Skin epidermis (tissue), 12 donors: ENCODE measurements around the gene PIEZO2.
"Not testable (repeated sequence)": the region's sequence is repeated elsewhere in the genome, so short reads cannot be mapped to it uniquely, and the experiment has no call there.

Experiments used
- H3K27ac ChIP-seq, 21 experiments: fragments of 200-600 bp; sonication (generic) in 11 of 21; one replicate each; pipeline ENCODE4 v1.5.0; 2020; ENCODE audit warnings: mild to moderate bottlenecking in 3 of 21, inconsistent platforms in 2 of 21, moderate library complexity in 2 of 21
- H3K4me3 ChIP-seq, 7 experiments: fragments of 200-600 bp; sonication (generic) in 2 of 7; one replicate each; pipeline ENCODE4 v1.5.0; 2020; ENCODE audit warnings: inconsistent platforms in 2 of 7, mild to moderate bottlenecking in 2 of 7, moderate library complexity in 1 of 7

The PIEZO2 gene

DNA sequence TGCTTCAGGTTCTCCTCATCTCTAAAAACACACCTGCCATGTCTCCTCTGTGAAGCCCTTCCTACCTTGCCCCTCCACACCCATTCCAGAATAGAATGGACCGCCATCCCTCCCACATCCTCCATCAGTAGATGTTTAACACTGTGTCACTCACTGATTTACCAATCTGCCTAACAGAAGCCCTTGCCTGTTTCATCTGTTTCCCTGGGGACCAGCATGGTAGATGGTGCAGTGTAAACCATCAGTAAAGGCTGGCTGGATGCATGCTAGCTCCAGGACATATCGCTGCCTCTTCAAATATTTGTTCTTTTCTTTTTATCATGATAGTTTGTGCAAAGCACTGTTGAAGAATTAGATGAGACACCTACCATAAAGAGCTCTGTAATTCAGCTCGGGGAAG lies 271.4 kb downstream of the PIEZO2 start:
- H3K4me3 ChIP-seq, result no peak overlapping the region
- no peak overlapping the region for H3K27ac ChIP-seq

DNA sequence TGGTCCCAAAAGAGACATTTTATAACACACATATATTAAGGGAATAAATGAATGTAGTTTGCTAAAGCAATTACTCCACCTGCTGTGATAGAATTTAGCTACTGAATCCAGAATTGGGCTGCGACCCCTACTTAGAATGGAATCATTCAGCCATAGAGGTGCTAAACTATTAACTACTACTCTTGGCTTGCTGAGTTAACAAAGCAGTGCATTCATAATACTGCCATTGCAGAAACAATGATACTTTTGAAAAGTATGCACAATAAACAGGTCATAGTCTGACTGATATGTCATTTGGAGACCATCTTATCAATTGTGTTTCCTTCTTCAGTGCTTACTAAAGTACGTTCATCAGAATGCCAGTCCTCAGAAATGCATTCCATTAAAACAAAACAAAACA lies 273.6 kb downstream of the PIEZO2 start:
- no peak overlapping the region for H3K27ac ChIP-seq
- H3K4me3 ChIP-seq, result no peak overlapping the region

DNA sequence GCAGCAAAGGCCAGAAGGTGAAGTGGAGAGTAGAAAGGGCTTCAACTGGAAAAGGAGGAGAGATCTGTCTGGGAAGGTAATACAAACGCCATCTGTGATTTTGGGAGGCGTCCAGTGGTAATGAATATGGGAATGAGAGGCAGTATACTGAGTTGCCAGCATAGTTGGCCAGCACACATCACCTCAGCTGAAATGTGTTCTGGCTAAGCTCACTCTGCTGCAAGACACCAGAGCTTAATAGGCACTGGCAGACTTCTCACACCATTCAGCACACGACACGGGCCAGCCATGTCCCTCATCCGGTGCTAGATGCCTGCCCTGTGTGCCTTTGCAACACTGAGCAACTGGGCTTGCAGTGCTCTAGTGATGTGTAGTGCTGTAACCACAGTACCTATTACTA lies 277.1 kb downstream of the PIEZO2 start:
- no peak overlapping the region for H3K27ac ChIP-seq
- no peak overlapping the region for H3K4me3 ChIP-seq

GRCh38 chr18:10864722-10865121 lies 284.6 kb downstream of the PIEZO2 start:
- no peak overlapping the region for H3K4me3 ChIP-seq
- no peak overlapping the region for H3K27ac ChIP-seq

- no peak overlapping the region for H3K27ac ChIP-seq
- no peak overlapping the region for H3K4me3 ChIP-seq
Measured at GRCh38 chr18:10863026-10863425, 286.3 kb downstream of the PIEZO2 start.

GRCh38 chr18:10860928-10861327 lies 288.4 kb downstream of the PIEZO2 start:
- no peak overlapping the region for H3K27ac ChIP-seq
- H3K4me3 ChIP-seq, result no peak overlapping the region

GRCh38 chr18:10860382-10860781 lies 289.0 kb downstream of the PIEZO2 start:
- Histone ChIP-seq H3K4me3 (no peak overlapping the region), H3K27ac (no peak overlapping the region)

- H3K4me3 ChIP-seq, result no peak overlapping the region
- no peak overlapping the region for H3K27ac ChIP-seq
Measured at GRCh38 chr18:10858477-10858876, 290.9 kb downstream of the PIEZO2 start.

DNA sequence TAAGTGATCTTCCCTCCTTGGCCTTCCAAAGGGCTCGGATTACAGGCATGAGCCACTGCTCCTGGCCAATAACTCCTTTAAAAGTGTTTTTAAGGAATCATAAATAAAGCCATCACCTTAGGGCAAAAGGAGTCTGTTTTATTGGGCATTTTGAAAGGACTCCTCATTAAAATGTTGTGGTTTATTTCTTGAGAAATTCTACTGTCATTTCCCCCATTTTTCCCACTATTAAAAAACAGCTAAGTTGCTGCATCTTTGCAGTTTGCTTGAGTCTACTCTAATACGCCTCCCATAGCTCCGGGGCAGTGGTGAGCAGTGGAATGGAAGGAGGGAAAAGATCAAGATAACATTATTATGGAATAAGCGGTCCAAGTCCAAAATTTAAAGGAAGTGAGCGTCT lies 293.2 kb downstream of the PIEZO2 start:
- no peak overlapping the region for H3K4me3 ChIP-seq

GRCh38 chr18:10852385-10853303 lies 296.7 kb downstream of the PIEZO2 start:
- no peak overlapping the region for H3K27ac ChIP-seq
- H3K4me3 ChIP-seq, result no peak overlapping the region

More for the DNA sequence above, 293.2 kb downstream of the PIEZO2 start:
- no peak overlapping the region for H3K27ac ChIP-seq

DNA sequence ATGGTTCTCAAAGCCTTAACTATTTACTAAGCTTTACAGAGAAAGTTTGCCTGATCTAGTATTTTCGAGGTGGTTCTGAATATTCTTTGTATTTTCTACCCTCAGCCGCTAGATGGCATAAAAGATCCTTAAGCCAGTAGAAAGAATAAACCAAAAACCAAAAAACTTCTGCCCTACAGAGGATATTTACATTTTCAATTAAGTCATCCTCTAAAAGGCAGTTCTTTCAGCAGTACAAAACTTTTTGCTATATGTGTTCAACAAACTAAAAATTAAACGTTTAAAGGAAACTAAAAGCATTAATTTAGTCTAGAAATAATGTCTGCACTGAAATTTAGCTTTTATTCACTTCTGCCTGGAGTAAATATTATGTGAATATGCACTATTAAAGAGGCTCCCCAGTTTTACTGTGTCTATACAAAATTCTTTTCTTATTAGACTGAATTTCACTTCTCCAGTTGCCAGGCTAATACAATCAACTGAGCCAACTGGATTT lies 297.5 kb downstream of the PIEZO2 start:
- H3K4me3 ChIP-seq, result no peak overlapping the region
- no peak overlapping the region for H3K27ac ChIP-seq

GRCh38 chr18:10850840-10851239 lies 298.5 kb downstream of the PIEZO2 start:
- H3K27ac ChIP-seq, result no peak overlapping the region

GRCh38 chr18:10850216-10850615 lies 299.2 kb downstream of the PIEZO2 start:
- H3K4me3 ChIP-seq, result no peak overlapping the region
- H3K27ac ChIP-seq, result no peak overlapping the region

More at GRCh38 chr18:10850840-10851239, 298.5 kb downstream of the PIEZO2 start:
- H3K4me3 ChIP-seq, result no peak overlapping the region

DNA sequence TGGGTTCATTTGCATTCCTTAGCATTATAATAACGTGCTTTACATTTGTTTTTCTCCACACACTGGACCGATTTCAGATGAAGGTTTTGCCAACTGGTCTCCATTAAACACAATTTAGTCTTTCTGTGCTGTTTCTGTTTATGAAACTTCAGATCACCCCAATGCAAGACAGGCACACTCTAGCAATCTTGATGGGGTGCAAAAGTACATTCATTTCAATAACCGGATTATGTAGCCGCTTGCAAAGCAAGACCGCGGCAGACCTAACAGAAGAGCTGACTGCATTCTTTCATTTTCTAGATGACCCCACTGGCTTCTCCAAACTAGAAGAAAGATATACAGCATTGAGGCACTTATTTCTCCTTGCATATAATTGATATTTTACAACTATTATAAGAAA lies 301.5 kb downstream of the PIEZO2 start:
- no peak overlapping the region for H3K4me3 ChIP-seq
- H3K27ac ChIP-seq, result no peak overlapping the region

DNA sequence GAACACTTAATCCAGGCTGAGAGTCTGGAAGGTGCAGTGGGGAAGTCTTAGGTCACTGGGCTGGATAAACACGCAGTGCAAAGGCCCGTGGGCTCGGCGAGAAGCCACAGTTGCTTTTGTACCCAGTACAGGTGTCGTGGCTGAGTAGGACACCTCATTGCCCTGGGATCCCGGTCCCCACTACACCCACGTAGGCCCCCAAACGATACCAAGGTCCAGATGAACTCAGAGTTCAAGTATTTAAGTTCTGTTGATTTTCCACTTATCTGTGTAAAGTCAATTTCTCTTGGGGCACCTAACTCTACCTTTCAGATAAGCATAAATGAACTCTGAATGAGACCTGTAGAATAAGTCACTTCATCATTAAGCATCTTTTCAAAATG lies 302.0 kb downstream of the PIEZO2 start:
- H3K27ac ChIP-seq, result no peak overlapping the region
- no peak overlapping the region for H3K4me3 ChIP-seq

- no peak overlapping the region for H3K4me3 ChIP-seq
- H3K27ac ChIP-seq, result no peak overlapping the region
Measured at GRCh38 chr18:10846657-10847407, 302.5 kb downstream of the PIEZO2 start.

DNA sequence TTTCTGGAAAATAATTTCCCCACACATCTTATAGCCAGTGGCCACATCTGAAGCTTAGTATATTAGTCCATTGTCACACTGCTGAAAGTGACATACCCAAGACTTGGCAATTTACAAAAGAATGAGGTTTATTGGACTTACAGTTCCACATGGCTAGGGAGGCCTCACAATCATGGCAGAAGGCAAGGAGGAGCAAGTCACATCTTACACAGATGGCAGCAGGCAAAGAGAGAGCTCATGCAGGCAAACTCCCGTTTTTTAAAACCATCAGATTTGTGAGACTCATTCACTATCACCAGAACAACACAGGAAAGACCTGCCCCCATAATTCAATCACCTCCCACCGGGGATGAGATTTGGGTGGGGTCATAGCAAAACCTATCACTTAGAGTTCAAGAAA lies 303.3 kb downstream of the PIEZO2 start:
- H3K27ac ChIP-seq, H3K4me3 ChIP-seq: not testable (repeated sequence)

DNA sequence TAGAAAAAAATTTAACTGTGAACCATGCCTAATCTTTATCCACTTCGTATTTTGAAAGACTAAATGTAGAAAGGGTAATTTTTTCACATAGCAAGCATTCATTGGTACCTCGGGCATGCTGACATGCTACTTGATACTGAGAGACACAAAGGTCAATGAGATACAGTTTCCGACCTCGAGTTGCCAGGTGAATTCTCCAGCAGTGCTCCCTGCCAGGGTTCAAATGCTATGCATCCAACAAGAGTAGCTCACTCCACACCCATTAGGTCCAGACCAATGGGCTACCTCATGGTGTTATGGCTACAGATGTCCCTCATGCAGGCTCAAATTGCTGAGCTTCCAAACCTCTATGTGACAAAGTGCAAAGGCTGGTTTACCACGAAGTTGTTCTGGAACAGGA lies 305.8 kb downstream of the PIEZO2 start:
- no peak overlapping the region for H3K4me3 ChIP-seq
- H3K27ac ChIP-seq, result no peak overlapping the region

GRCh38 chr18:10842861-10843260 lies 306.5 kb downstream of the PIEZO2 start:
- Histone ChIP-seq H3K4me3 (no peak overlapping the region), H3K27ac (no peak overlapping the region)

GRCh38 chr18:10842371-10842770 lies 307.0 kb downstream of the PIEZO2 start:
- no peak overlapping the region for H3K27ac ChIP-seq

GRCh38 chr18:10841203-10841602 lies 308.2 kb downstream of the PIEZO2 start:
- H3K4me3 ChIP-seq, result no peak overlapping the region
- H3K27ac ChIP-seq, result no peak overlapping the region

More at GRCh38 chr18:10842371-10842770, 307.0 kb downstream of the PIEZO2 start:
- H3K4me3 ChIP-seq, result no peak overlapping the region
